Type B pancreatic cell (in vitro differentiated cells): ENCODE measurements around the gene FAM234A. TPM values are rescaled to one million over a fixed set of nuclear protein-coding genes. Genes with fewer than 3 reads are reported as not detected.

Experiments used
- DNase-seq: peaks from one replicate; pipeline ENCODE4 v3.0.0; 2021; ENCODE audit warnings: mixed read lengths; ENCODE audit not compliant: unreplicated experiment; ENCODE audit errors: extremely low spot score
- H3K27ac Mint-ChIP-seq: 2 replicates; pipeline ENCODE4 v1.8.0; 2021; ENCODE audit warnings: mild to moderate bottlenecking, mixed read lengths
- H3K27me3 Mint-ChIP-seq: 2 replicates; pipeline ENCODE4 v1.8.0; 2021; ENCODE audit warnings: mixed read lengths
- H3K36me3 Mint-ChIP-seq: 2 replicates; pipeline ENCODE4 v1.8.0; 2021; ENCODE audit warnings: mixed read lengths
- H3K4me1 Mint-ChIP-seq: one replicate; pipeline ENCODE4 v1.8.0; 2021; ENCODE audit warnings: mixed read lengths; ENCODE audit not compliant: unreplicated experiment
- H3K4me3 Mint-ChIP-seq: 2 replicates; pipeline ENCODE4 v1.8.0; 2021; ENCODE audit warnings: mild to moderate bottlenecking, mixed read lengths
- H3K9me3 Mint-ChIP-seq: 2 replicates; pipeline ENCODE4 v1.8.0; 2021; ENCODE audit warnings: mixed read lengths
- total RNA-seq: library from RNA; stranded (reverse); gene quantifications from 2 replicates; pipeline ENCODE4 v1.2.1, GENCODE V29; 2021; ENCODE audit warnings: low replicate concordance
- TF ChIP-seq, protein P1 (sequence below): fragments of 200-600 bp; sonication (generic); conservative IDR thresholded peaks from 2 replicates; pipeline ENCODE4 v1.5.0; 2021; ENCODE audit warnings: antibody characterized with exemption, mild to moderate bottlenecking

Gene FAM234A
- total RNA-seq, 1 donor from 2014 or later, result 125 TPM

DNA sequence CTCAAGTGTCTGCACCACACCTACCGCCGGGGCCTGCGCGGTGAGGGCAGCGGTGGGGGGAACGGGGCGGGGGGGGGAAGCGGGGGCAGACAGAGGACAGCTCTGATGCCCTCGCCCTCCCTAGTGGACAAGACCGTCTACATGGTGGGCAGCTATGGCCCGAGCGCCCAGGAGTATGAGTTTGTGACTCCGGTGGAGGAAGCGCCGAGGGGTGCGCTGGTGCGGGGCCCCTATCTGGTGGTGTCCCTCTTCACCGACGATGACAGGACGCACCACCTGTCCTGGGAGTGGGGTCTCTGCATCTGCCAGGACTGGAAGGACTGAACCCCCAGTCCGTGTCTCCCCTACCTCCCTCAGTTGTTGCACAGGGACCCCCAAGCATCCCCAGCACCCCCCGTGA, 47.9 kb downstream of the FAM234A start:
- DNase-seq, result no peak
- H3K27me3 Mint-ChIP-seq, result peaks cover 16% of the 10 kb centered on the region
- H3K4me3 Mint-ChIP-seq, result no peak overlapping the region
- H3K9me3 Mint-ChIP-seq, result no peaks in the 10 kb centered on the region
- H3K36me3 Mint-ChIP-seq, result peaks cover 3% of the 10 kb centered on the region
- H3K4me1 Mint-ChIP-seq, result no peaks in the 10 kb centered on the region
- TF ChIP-seq, protein P1, sequence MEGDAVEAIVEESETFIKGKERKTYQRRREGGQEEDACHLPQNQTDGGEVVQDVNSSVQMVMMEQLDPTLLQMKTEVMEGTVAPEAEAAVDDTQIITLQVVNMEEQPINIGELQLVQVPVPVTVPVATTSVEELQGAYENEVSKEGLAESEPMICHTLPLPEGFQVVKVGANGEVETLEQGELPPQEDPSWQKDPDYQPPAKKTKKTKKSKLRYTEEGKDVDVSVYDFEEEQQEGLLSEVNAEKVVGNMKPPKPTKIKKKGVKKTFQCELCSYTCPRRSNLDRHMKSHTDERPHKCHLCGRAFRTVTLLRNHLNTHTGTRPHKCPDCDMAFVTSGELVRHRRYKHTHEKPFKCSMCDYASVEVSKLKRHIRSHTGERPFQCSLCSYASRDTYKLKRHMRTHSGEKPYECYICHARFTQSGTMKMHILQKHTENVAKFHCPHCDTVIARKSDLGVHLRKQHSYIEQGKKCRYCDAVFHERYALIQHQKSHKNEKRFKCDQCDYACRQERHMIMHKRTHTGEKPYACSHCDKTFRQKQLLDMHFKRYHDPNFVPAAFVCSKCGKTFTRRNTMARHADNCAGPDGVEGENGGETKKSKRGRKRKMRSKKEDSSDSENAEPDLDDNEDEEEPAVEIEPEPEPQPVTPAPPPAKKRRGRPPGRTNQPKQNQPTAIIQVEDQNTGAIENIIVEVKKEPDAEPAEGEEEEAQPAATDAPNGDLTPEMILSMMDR, result no peak
- H3K27ac Mint-ChIP-seq, result no peak overlapping the region

DNA sequence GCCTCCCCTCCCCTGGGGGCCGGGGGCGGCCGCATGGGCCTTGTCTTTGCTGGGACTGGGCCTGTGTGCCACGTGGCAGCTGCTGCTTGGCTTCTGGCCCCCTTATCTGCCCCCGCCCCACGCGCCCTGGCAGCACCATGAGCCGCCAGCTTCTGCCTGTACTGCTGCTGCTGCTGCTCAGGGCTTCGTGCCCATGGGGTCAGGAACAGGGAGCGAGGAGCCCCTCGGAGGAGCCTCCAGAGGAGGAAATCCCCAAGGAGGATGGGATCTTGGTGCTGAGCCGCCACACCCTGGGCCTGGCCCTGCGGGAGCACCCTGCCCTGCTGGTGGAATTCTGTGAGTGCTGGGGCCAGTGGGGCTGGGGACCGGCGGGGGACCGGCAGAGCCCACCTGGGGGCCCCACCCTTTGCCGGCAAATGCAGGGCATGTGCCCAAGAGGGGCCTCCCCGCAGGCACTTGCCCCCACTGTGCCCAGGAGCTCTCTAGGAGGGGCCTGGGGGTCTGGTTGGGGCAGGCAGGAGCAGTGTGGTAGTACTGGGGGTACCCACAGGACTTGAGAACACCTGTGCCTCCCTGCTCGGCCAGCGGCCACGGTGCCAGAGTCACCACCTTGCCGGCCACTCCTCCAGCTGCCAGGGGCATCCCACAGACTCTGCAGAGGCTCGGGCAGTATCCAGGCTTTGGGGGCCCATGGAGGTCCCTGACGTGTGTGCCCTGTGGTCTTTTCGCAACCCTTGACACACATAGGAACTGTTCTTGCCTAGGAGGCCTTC, 48.6 kb downstream of the FAM234A start, which contains the start of gene PDIA2:
PDIA2 (plus strand) TSS at position 132 of the 773 bp plus-strand sequence; CDS start at position 138, 6 bp downstream.
- TF ChIP-seq, protein P1, result no peak
- Mint-ChIP-seq H3K4me1 (no peaks in the 10 kb centered on the region), H3K27ac (no peak within 1 kb of the TSS), H3K36me3 (peaks cover 3% of the 10 kb centered on the region), H3K9me3 (no peaks in the 10 kb centered on the region), H3K27me3 (peaks cover 16% of the 10 kb centered on the region), H3K4me3 (no peak within 1 kb of the TSS)
- no peak for DNase-seq

DNA sequence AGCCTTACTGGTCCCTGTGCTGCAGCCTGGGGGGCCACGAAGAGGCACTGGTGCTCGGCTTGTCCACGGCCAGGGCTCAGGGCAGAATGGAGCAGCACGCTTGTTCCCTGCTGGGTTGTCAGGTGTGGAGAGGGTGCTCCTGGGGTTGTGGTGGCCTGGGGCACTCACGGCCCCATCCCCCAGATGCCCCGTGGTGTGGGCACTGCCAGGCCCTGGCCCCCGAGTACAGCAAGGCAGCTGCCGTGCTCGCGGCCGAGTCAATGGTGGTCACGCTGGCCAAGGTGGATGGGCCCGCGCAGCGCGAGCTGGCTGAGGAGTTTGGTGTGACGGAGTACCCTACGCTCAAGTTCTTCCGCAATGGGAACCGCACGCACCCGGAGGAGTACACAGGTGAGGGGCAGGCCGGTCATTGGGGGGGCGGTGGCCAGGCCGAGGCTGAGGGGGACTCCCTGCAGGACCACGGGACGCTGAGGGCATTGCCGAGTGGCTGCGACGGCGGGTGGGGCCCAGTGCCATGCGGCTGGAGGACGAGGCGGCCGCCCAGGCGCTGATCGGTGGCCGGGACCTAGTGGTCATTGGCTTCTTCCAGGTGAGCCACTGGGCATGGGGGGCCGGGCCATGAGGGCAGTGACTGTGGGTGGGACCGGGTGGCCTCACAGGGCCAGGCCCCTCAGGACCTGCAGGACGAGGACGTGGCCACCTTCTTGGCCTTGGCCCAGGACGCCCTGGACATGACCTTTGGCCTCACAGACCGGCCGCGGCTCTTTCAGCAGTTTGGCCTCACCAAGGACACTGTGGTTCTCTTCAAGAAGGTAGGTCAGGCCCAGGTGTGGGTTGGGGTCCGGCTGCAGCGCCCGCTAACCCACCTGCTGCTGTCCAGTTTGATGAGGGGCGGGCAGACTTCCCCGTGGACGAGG, 49.8 kb downstream of the FAM234A start:
- Mint-ChIP-seq H3K27me3 (peaks cover 3% of the 10 kb centered on the region), H3K4me1 (no peaks in the 10 kb centered on the region), H3K27ac (no peak overlapping the region), H3K36me3 (peaks cover 3% of the 10 kb centered on the region), H3K4me3 (no peak overlapping the region), H3K9me3 (no peaks in the 10 kb centered on the region)
- no peak for DNase-seq
- TF ChIP-seq, protein P1, result no peak

DNA sequence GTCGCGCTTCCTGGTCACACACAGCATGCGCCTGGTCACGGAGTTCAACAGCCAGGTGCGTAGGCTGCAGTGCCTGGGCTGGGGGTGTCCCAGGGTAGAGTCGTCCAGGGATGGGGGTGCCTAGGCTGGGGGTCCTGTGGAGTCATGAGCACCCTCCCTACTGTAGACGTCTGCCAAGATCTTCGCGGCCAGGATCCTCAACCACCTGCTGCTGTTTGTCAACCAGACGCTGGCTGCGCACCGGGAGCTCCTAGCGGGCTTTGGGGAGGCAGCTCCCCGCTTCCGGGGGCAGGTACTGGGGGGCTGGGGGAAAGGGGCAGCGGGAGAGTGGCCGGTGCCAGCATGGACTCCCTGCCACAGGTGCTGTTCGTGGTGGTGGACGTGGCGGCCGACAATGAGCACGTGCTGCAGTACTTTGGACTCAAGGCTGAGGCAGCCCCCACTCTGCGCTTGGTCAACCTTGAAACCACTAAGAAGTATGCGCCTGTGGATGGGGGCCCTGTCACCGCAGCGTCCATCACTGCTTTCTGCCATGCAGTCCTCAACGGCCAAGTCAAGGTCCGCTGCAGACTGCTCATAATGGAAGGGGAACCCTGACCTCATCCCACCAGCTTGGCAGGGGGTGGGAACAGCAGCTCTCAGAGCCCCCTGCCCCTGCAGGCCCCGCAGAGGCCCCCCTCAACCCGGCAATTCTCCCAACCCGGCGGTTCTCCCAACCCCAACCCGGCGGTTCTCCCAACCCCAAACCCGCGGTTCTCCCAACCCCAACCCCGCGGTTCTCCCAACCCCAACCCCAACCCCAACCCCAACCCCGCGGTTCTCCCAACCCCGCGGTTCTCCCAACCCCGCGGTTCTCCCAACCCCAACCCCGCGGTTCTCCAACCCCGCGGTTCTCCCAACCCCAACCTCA, 50.8 kb downstream of the FAM234A start:
- Mint-ChIP-seq H3K27ac (no peak overlapping the region), H3K27me3 (peaks cover 3% of the 10 kb centered on the region), H3K4me1 (no peaks in the 10 kb centered on the region), H3K4me3 (no peak overlapping the region), H3K9me3 (no peaks in the 10 kb centered on the region), H3K36me3 (peaks cover 3% of the 10 kb centered on the region)
- TF ChIP-seq, protein P1, result no peak
- no peak for DNase-seq
